ENCODE data around the gene CPNE1. TPM values are rescaled to one million over a fixed set of nuclear protein-coding genes. Genes with fewer than 3 reads are reported as not detected.
"Not testable (repeated sequence)": the region's sequence is repeated elsewhere in the genome, so short reads cannot be mapped to it uniquely, and the experiment has no call there.

CPNE1 gene
- total RNA-seq: 317 and 318 TPM in 2 replicates

- peaks cover 40% of the 10 kb centered on the region for H3K4me1 Mint-ChIP-seq
- DNase-seq: peak; percentile 98
- H3K27ac Mint-ChIP-seq: peak within 1 kb of the TSS; percentile 99
- peaks cover 51% of the 10 kb centered on the region for H3K36me3 Mint-ChIP-seq (ENCODE audit: low read depth)
- H3K9me3 Mint-ChIP-seq: no peaks in the 10 kb centered on the region
- intact Hi-C loops (cut with micrococcal nuclease): loop anchor here (1.0 to 5.0 kb wide), 5 partner anchors 34 to 288 kb away; partner anchors contain the start of genes CEP250, NFS1, RBM39 and ROMO1
- no peaks in the 10 kb centered on the region for H3K27me3 Mint-ChIP-seq
- peak within 1 kb of the TSS; percentile 91 for H3K4me3 Mint-ChIP-seq
These were observed at the start of gene CPNE1, which contains the start of gene RBM12 for GRCh38 chr20:35664466-35665206. CPNE1 (minus strand) TSS chr20:35664900; CDS start chr20:35632923, 31,977 bp downstream. RBM12 (minus strand) TSS chr20:35664900; CDS start chr20:35655322, 9,578 bp downstream.

DNA sequence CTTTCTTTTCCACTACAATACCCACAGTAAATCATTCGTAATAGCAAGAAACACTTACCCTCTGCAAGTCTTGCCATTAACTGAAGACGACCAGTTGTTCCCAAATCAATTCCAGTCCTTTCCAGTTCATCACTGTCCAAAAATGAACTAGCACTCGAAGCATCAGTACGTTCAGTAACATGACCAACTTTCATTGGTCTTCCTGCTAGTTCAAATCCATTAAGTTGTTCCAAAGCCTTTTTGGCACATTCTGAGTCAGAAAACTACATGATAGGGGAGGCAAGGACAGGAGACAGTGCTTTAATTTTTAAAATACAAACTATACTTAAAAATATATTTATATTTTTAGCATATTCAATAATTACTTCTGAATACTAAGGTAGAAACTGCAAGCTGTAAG, 49.4 kb upstream of the CPNE1 start:
- Mint-ChIP-seq H3K36me3 (ENCODE audit: low read depth) (peaks cover 67% of the 10 kb centered on the region), H3K27ac (no peak overlapping the region), H3K27me3 (no peaks in the 10 kb centered on the region), H3K4me3 (no peak overlapping the region), H3K9me3 (no peaks in the 10 kb centered on the region), H3K4me1 (peaks cover 38% of the 10 kb centered on the region)
- intact Hi-C loops (cut with micrococcal nuclease): no loop called here
- no peak for DNase-seq

DNA sequence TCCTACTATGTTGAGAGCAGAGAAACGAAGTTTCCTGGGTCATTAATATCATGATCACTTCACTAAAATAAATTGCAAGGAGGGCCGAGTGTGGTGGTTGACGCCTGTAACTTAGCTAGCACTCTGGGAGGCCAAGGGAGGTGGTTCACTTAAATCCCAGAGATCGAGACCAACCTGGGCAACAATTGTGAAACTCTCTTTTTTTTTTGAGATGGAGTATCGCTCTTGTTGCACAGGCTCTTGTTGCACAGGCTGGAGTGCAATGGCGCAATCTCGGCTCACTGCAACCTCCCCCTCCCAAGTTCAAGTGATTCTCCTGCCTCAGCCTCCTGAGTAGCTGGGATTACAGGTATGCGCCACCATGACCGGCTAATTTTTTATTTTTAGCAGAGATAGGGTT, 48.4 kb upstream of the CPNE1 start:
- intact Hi-C loops (cut with micrococcal nuclease); DNase-seq; H3K9me3 Mint-ChIP-seq; H3K4me3 Mint-ChIP-seq; H3K27ac Mint-ChIP-seq; H3K27me3 Mint-ChIP-seq: not testable (repeated sequence)
- peaks cover 66% of the 10 kb centered on the region for H3K36me3 Mint-ChIP-seq (ENCODE audit: low read depth)
- H3K4me1 Mint-ChIP-seq: peaks cover 39% of the 10 kb centered on the region

GRCh38 chr20:35711588-35712209, 47.0 kb upstream of the CPNE1 start:
- no peaks in the 10 kb centered on the region for H3K27me3 Mint-ChIP-seq
- H3K4me1 Mint-ChIP-seq: peaks cover 37% of the 10 kb centered on the region
- H3K36me3 Mint-ChIP-seq (ENCODE audit: low read depth): peaks cover 65% of the 10 kb centered on the region
- H3K9me3 Mint-ChIP-seq: no peaks in the 10 kb centered on the region
- peak overlapping the region; percentile 34 for H3K4me3 Mint-ChIP-seq
- DNase-seq: no peak
- H3K27ac Mint-ChIP-seq: peak overlapping the region; percentile 55
- intact Hi-C loops (cut with micrococcal nuclease): no loop called here

DNA sequence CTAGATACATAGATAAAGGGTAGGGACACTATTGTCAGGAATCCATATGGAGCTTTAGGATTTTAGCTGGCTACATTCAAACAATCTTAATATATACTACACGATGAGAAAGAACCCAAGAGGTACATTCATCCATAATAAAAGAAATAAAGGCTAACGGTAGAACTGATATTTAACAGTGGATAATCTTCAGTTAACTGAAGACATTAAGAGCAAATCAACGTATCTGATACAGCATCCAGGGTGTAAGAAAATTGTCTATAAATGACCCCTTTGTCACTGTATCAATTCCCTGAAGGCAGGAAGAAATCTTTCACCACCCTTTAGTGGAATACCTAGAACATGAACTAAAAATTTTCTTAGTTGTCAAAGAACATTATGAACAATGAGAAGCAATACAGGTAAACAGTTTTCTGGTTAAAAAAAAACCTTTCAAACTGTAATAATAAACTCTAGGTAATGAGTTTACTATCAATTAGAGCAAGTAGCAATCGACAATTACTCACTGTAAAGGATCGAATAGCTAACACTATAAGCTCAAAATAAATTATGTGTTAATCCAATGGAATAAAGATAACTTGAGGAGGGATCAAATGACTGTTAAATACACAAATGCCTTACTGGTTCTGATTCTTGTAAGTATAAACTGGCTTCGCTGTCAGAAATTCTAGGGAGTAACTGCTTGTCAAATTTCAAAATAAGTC, 46.3 kb upstream of the CPNE1 start:
- DNase-seq: no peak
- H3K36me3 Mint-ChIP-seq (ENCODE audit: low read depth): peaks cover 65% of the 10 kb centered on the region
- no peaks in the 10 kb centered on the region for H3K9me3 Mint-ChIP-seq
- intact Hi-C loops (cut with micrococcal nuclease): no loop called here
- no peaks in the 10 kb centered on the region for H3K27me3 Mint-ChIP-seq
- peak overlapping the region; percentile 34 for H3K4me3 Mint-ChIP-seq
- peaks cover 35% of the 10 kb centered on the region for H3K4me1 Mint-ChIP-seq
- peak overlapping the region; percentile 55 for H3K27ac Mint-ChIP-seq

GRCh38 chr20:35710039-35710438, 45.3 kb upstream of the CPNE1 start:
- Mint-ChIP-seq H3K27me3 (no peaks in the 10 kb centered on the region), H3K4me1 (peaks cover 30% of the 10 kb centered on the region), H3K9me3 (no peaks in the 10 kb centered on the region), H3K36me3 (ENCODE audit: low read depth) (peaks cover 67% of the 10 kb centered on the region), H3K27ac (no peak overlapping the region), H3K4me3 (no peak overlapping the region)
- DNase-seq: no peak
- intact Hi-C loops (cut with micrococcal nuclease): no loop called here

DNA sequence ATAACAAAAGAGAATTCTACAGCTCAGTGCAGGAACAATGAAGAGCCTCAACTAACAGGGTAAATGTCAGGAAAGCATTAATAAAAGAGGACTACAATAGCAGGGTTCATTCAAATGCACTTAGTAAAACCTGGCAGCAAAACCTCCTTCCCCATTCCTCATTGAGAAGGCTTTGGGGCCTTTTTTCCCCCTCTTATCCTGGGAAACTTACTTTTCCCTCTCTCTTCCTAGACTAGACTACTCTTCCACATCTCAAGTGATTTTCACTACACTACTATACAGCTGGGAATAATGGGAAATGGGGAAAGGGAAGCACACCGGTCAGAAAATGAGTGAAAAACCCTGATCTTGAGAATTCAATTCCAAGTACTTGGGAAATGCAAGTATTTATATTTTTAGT, 44.6 kb upstream of the CPNE1 start:
- H3K9me3 Mint-ChIP-seq: no peaks in the 10 kb centered on the region
- peaks cover 31% of the 10 kb centered on the region for H3K4me1 Mint-ChIP-seq
- H3K4me3 Mint-ChIP-seq: no peak overlapping the region
- intact Hi-C loops (cut with micrococcal nuclease): loop anchor here (2.0 kb wide), 1 partner anchor 26 kb away; no protein-coding TSS in a partner anchor
- no peaks in the 10 kb centered on the region for H3K27me3 Mint-ChIP-seq
- no peak for DNase-seq
- peaks cover 72% of the 10 kb centered on the region for H3K36me3 Mint-ChIP-seq (ENCODE audit: low read depth)
- H3K27ac Mint-ChIP-seq: peak overlapping the region; percentile 1

DNA sequence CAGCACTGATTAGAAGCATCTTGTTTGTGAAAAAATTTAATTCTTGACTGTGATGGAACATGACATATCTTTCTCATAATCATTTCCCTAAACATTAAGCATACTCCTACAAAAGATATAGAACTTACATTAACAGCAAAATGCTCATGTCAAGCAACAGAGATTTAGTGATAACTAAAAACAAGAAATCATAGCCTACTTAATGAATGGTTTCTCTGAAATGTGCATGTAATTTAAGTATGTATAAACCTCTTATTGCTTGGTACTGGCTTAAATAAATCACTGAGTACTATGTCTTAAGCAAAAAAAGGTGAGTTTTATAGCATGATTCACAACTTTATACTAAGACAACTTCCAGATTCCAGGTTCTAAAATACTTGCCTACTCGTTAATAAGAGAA, 43.8 kb upstream of the CPNE1 start:
- intact Hi-C loops (cut with micrococcal nuclease): loop anchor here (2.0 kb wide), 1 partner anchor 26 kb away; no protein-coding TSS in a partner anchor
- DNase-seq: no peak
- Mint-ChIP-seq H3K27ac (no peak overlapping the region), H3K36me3 (ENCODE audit: low read depth) (peaks cover 76% of the 10 kb centered on the region), H3K4me3 (no peak overlapping the region), H3K27me3 (no peaks in the 10 kb centered on the region), H3K9me3 (no peaks in the 10 kb centered on the region), H3K4me1 (peaks cover 27% of the 10 kb centered on the region)

DNA sequence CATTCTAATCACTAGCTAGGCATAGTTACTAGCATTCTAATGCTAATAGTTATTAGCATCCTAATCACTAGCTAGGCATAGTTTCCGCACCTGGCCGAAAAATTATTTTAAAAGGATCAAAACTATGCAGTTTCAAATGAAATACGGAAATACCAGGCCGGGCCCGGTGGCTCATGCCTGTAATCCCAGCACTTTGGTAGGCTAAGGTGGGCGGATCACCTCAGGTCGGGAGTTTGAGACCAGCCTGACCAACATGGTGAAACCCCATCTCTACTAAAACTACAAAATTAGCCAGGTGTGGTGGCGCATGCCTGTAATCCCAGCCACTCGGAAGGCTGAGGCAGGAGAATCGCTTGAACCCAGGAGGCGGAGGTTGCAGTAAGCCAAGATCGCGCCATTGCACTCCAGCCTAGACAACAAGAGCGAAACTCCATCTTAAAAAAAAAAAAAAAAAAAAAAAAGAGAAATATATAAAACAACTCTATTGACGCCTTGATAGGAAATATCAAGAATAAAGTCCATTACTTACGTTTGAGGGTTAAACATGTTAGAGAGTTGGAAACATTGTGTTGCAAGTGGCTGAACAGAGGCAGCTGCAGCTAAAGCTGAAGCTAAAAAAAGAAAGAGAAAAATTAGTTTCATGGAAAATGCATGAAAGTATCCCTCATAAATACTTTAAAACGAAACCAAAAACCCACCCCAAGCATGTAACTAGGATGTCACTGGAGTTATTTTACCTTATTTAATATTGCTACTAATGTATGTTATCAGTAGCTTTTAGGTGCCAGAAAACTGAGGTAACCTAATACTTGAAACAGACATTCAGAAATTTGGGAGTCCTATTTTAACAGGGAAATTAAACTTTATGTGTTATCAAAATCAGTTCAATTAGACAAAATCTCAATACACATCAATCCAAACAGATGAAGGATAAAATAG, 42.2 kb upstream of the CPNE1 start:
- peaks cover 79% of the 10 kb centered on the region for H3K36me3 Mint-ChIP-seq (ENCODE audit: low read depth)

GRCh38 chr20:35705894-35706293, 41.2 kb upstream of the CPNE1 start:
- H3K4me3 Mint-ChIP-seq; H3K27me3 Mint-ChIP-seq; H3K9me3 Mint-ChIP-seq; intact Hi-C loops (cut with micrococcal nuclease); H3K27ac Mint-ChIP-seq; DNase-seq: not testable (repeated sequence)
- H3K4me1 Mint-ChIP-seq: peaks cover 16% of the 10 kb centered on the region
- peaks cover 73% of the 10 kb centered on the region for H3K36me3 Mint-ChIP-seq (ENCODE audit: low read depth)

More for the DNA sequence above, 42.2 kb upstream of the CPNE1 start:
- H3K27ac Mint-ChIP-seq; H3K27me3 Mint-ChIP-seq; DNase-seq; H3K9me3 Mint-ChIP-seq; H3K4me3 Mint-ChIP-seq; intact Hi-C loops (cut with micrococcal nuclease): not testable (repeated sequence)
- peaks cover 21% of the 10 kb centered on the region for H3K4me1 Mint-ChIP-seq

DNA sequence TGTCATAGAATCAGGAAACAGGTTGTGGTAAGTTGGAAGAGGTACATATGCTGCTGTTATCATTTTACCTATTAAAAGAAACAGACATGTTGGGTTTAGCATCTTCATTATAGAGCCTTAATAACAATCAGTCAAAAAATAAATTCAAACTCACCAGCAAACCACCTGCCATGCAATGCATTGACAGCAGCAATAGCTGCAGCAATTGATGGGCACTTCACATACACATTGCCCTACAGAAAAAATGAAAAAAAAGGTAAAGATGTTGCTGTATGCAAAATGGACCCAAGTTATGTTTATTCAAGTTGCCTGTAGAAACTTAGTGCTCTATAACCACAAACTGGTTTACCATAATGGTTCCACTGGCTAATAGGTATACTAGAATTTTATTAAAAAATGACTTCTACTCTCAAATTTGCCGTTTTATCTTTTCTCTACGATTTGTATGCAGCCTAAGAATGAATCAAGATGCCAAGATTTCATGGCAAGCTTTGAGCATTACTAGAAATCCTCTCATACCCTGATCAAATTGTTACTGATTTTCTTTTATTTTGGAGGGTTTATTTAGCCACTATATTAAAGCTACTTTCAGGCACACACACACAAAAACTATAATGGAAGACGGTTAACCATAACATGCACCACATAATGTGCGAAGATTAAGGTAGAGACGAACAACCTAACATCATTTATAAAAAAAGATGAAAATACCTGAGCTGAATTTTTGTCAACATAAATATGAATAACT, 40.0 kb upstream of the CPNE1 start:
- intact Hi-C loops (cut with micrococcal nuclease): no loop called here
- Mint-ChIP-seq H3K9me3 (no peaks in the 10 kb centered on the region), H3K4me3 (no peak overlapping the region), H3K4me1 (peaks cover 22% of the 10 kb centered on the region), H3K27me3 (no peaks in the 10 kb centered on the region), H3K36me3 (ENCODE audit: low read depth) (peaks cover 65% of the 10 kb centered on the region), H3K27ac (no peak overlapping the region)
- DNase-seq: no peak

DNA sequence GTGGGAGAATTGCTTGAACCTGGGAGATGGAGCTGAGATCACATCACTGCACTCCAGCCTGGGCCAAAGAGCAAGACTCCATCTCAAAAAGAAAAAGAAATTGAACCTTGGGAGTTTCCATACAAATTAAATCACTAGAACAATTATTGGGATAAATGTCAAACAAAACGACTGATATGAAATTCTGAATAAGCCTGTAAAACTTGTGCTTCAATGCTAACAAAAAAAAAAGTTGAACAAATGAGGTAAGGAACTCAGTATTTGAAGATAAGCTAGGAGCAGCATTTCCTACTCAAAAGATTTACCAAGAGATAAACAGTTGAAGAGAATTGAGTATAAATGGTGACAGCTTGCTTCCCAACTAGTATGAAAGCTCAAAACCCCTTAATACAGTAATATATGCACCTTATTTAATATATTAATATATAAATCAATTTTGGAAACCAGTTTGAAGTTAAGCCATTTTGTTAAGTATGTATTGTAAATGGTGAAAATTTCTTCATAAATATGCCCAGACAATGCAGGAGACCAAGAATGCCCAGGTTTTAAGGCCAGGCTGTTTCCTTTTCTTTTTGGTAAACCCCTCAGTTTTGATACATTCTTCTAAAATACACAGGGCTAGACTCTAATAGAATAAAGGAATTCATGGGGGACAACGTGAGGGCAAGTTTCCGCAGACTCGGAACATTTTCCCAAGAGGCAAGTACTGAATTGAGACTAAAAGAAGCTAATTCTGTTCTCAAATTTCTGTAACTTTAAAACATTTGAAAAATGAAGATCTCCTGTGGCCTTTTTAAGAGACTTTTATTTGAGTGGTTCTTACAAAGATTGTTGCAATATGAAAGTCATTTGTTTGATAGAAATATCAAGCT, 38.4 kb upstream of the CPNE1 start:
- Mint-ChIP-seq H3K4me1 (peaks cover 28% of the 10 kb centered on the region), H3K27ac (peak overlapping the region; percentile 68), H3K27me3 (no peaks in the 10 kb centered on the region), H3K36me3 (ENCODE audit: low read depth) (peaks cover 60% of the 10 kb centered on the region), H3K4me3 (no peak overlapping the region), H3K9me3 (no peaks in the 10 kb centered on the region)
- DNase-seq: no peak
- intact Hi-C loops (cut with micrococcal nuclease): no loop called here
